Sigmoid colon (tissue), 4 donors: ENCODE measurements around the gene ALDOA.

Source experiments
- CTCF ChIP-seq, 4 experiments: fragments of 450-650 bp in 3 of 4; fragments of 200-600 bp in 1 of 4; IDR thresholded peaks; one replicate each; pipeline ENCODE4 v1.5.1; 2016 to 2019; ENCODE audit warnings: antibody characterized with exemption in 4 of 4, mild to moderate bottlenecking in 3 of 4, moderate library complexity in 2 of 4
- POLR2A ChIP-seq, 2 donors: fragments of 450-650 bp; IDR thresholded peaks; one replicate each; pipeline ENCODE4 v1.6.1; 2016; ENCODE audit warnings: antibody characterized with exemption in 2 of 2, mild to moderate bottlenecking in 2 of 2, moderate library complexity in 2 of 2
- POLR2AphosphoS5 ChIP-seq, 4 donors: sonication (generic); formaldehyde crosslinking; IDR thresholded peaks; one replicate each; pipeline ENCODE4 v1.6.1; 2017; ENCODE audit warnings: antibody characterized with exemption in 4 of 4

- TF ChIP-seq POLR2A (IDR thresholded peaks at IDR 0.05) (no peak), CTCF (IDR thresholded peaks at IDR 0.05) (no peak), POLR2AphosphoS5 (IDR thresholded peaks at IDR 0.05) (no peak)
Observed at GRCh38 chr16:30053376-30054015, 12.1 kb upstream of the ALDOA start.
